Keratinocyte (primary cell): ENCODE results near the gene HSPA4L.

Experiments used
- CTCF ChIP-seq, 3 experiments: IDR thresholded peaks in 1 of 3; conservative IDR thresholded peaks in 1 of 3; optimal IDR thresholded peaks in 1 of 3; 2 replicates in 2 of 3; 3 replicates in 1 of 3; pipeline versions ENCODE3 to v1.5.1; 2011; ENCODE audit warnings: low read length in 3 of 3, mild to moderate bottlenecking in 3 of 3, moderate library complexity in 2 of 3, control low read depth in 1 of 3, inconsistent platforms in 1 of 3; ENCODE audit not compliant: insufficient read depth in 2 of 3; ENCODE audit errors: extremely low read depth in 1 of 3
- EZH2 ChIP-seq: IDR thresholded peaks from one replicate; pipeline ENCODE4 v1.6.1; 2012; ENCODE audit warnings: inconsistent platforms, mild to moderate bottlenecking, low read length, moderate library complexity

GRCh38 chr4:127771535-127772275 is 10.4 kb upstream of the HSPA4L start:
- TF ChIP-seq CTCF (optimal IDR thresholded peaks at IDR 0.05 in 1 of 3, IDR thresholded peaks at IDR 0.05 in 1 of 3, conservative IDR thresholded peaks at IDR 0.05 in 1 of 3; ENCODE audit: extremely low read depth in 1 of 3, insufficient read depth in 2 of 3, low read length in 3 of 3) (no peak), EZH2 (no peak)
